Mesenchymal stem cell (in vitro differentiated cells and primary cell): Measurements from ENCODE around the gene DESI1. TPM values are rescaled to one million over a fixed set of nuclear protein-coding genes. Genes with fewer than 3 reads are reported as not detected.
A peak's percentile ranks its signal among the peaks of the same experiment; 100 is the strongest.

ENCODE experiments used
- DNase-seq: peaks from one replicate; pipeline ENCODE4 v3.0.0-alpha.2; 2013
- H2AFZ ChIP-seq: one replicate; pipeline ENCODE4 v1.6.1; 2013; ENCODE audit warnings: low read depth, mild to moderate bottlenecking, control low read depth, inconsistent platforms, low read length, moderate library complexity
- H2AK5ac ChIP-seq: 2 replicates; pipeline ENCODE4 v1.6.1; 2013; ENCODE audit warnings: low read length, moderate library complexity, mild to moderate bottlenecking, inconsistent platforms; ENCODE audit not compliant: severe bottlenecking
- H2BK120ac ChIP-seq: one replicate; pipeline ENCODE4 v1.6.1; 2013; ENCODE audit warnings: low read depth, mild to moderate bottlenecking, inconsistent platforms, low read length, moderate library complexity
- H2BK12ac ChIP-seq, 2 experiments: one replicate each; pipeline ENCODE4 v1.6.1; 2013; ENCODE audit warnings: inconsistent platforms in 2 of 2, low read length in 2 of 2, mild to moderate bottlenecking in 2 of 2, moderate library complexity in 2 of 2, control low read depth in 1 of 2
- H2BK15ac ChIP-seq: one replicate; pipeline ENCODE4 v1.6.1; 2013; ENCODE audit warnings: mild to moderate bottlenecking, low read depth, inconsistent platforms; ENCODE audit not compliant: poor library complexity, severe bottlenecking
- H2BK5ac ChIP-seq: 2 replicates; pipeline ENCODE4 v1.6.1; 2013; ENCODE audit warnings: low read depth, mild to moderate bottlenecking, low read length, control low read depth, inconsistent platforms; ENCODE audit not compliant: poor library complexity, severe bottlenecking
- H3K14ac ChIP-seq, 2 experiments: one replicate each; pipeline ENCODE4 v1.6.1; 2013; ENCODE audit warnings: inconsistent platforms in 2 of 2, low read length in 2 of 2, control low read depth in 1 of 2, mild to moderate bottlenecking in 1 of 2, moderate library complexity in 1 of 2
- H3K18ac ChIP-seq, 2 experiments: one replicate each; pipeline ENCODE4 v1.6.1; 2013; ENCODE audit warnings: inconsistent platforms in 2 of 2, low read length in 2 of 2, control low read depth in 1 of 2, low read depth in 1 of 2, mild to moderate bottlenecking in 1 of 2
- H3K23ac ChIP-seq, 2 experiments: one replicate each; pipeline ENCODE4 v1.6.1; 2013; ENCODE audit warnings: inconsistent platforms in 2 of 2, low read length in 2 of 2, mild to moderate bottlenecking in 2 of 2, moderate library complexity in 2 of 2, control low read depth in 1 of 2
- H3K27ac ChIP-seq: 2 replicates; pipeline ENCODE4 v1.5.1; 2013; ENCODE audit warnings: mild to moderate bottlenecking, moderate library complexity, low read length, control low read depth, inconsistent platforms; ENCODE audit not compliant: poor library complexity, severe bottlenecking
- H3K27me3 ChIP-seq, 2 experiments: 2 replicates each; pipeline versions ENCODE4 v1.6.1 to v1.7.0; 2013; ENCODE audit warnings: low read length in 2 of 2, mild to moderate bottlenecking in 2 of 2, moderate library complexity in 2 of 2, control low read depth in 1 of 2, inconsistent platforms in 1 of 2; ENCODE audit not compliant: control insufficient read depth in 1 of 2, insufficient read depth in 1 of 2
- H3K36me3 ChIP-seq, 2 experiments: 2 replicates each; pipeline versions ENCODE4 v1.6.1 to v1.7.0; 2013; ENCODE audit warnings: low read length in 2 of 2, control low read depth in 1 of 2, inconsistent platforms in 1 of 2, low read depth in 1 of 2, mild to moderate bottlenecking in 1 of 2; ENCODE audit not compliant: insufficient read depth in 2 of 2, control insufficient read depth in 1 of 2
- H3K4ac ChIP-seq, 2 experiments: one replicate each; pipeline ENCODE4 v1.6.1; 2013; ENCODE audit warnings: inconsistent platforms in 2 of 2, low read length in 2 of 2, mild to moderate bottlenecking in 2 of 2, moderate library complexity in 2 of 2, control low read depth in 1 of 2, low read depth in 1 of 2
- H3K4me1 ChIP-seq: 2 replicates; pipeline ENCODE4 v1.6.1; 2013; ENCODE audit warnings: low read depth, low read length, control low read depth; ENCODE audit not compliant: control insufficient read depth, insufficient read depth
- H3K4me2 ChIP-seq: 2 replicates; pipeline ENCODE4 v1.6.1; 2013; ENCODE audit warnings: low read length, mild to moderate bottlenecking, inconsistent platforms; ENCODE audit not compliant: poor library complexity, severe bottlenecking
- H3K4me3 ChIP-seq, 2 experiments: 2 replicates each; pipeline versions ENCODE4 v1.5.1 to v1.7.0; 2013; ENCODE audit warnings: low read length in 2 of 2, mild to moderate bottlenecking in 2 of 2, control low read depth in 1 of 2, low read depth in 1 of 2; ENCODE audit not compliant: insufficient read depth in 1 of 2
- H3K79me1 ChIP-seq: replicated peaks from 2 replicates; pipeline ENCODE4 v1.6.1; 2013; ENCODE audit warnings: mild to moderate bottlenecking, control low read depth, low read length, inconsistent platforms; ENCODE audit not compliant: poor library complexity, severe bottlenecking
- H3K9ac ChIP-seq: 2 replicates; pipeline ENCODE4 v1.7.0; 2013; ENCODE audit warnings: mild to moderate bottlenecking, low read length, moderate library complexity
- H3K9me3 ChIP-seq: 2 replicates; pipeline ENCODE4 v1.7.0; 2013; ENCODE audit warnings: mild to moderate bottlenecking, low read length; ENCODE audit not compliant: control insufficient read depth
- H4K8ac ChIP-seq: one replicate; pipeline ENCODE4 v1.6.1; 2013; ENCODE audit warnings: inconsistent platforms, mild to moderate bottlenecking, low read length, moderate library complexity
- H4K91ac ChIP-seq: one replicate; pipeline ENCODE4 v1.6.1; 2013; ENCODE audit warnings: mild to moderate bottlenecking, low read length, inconsistent platforms
- WGBS: methylation state at CpG from one replicate; pipeline ENCODE4 v1.1.7; 2013; ENCODE audit warnings: mixed read lengths; 5-methylcytosine and 5-hydroxymethylcytosine counted together
- polyA plus RNA-seq, 2 experiments: library from polyadenylated mRNA; stranded (reverse); fragments of 200-250 nt; gene quantifications; one replicate each; pipeline ENCODE4 v1.2.3, GENCODE V29; 2013

DESI1 gene
- 26.3 TPM for polyA plus RNA-seq (2013, experiment 1 of 2)
- 26.7 TPM for polyA plus RNA-seq (2013, experiment 2 of 2)

DNA sequence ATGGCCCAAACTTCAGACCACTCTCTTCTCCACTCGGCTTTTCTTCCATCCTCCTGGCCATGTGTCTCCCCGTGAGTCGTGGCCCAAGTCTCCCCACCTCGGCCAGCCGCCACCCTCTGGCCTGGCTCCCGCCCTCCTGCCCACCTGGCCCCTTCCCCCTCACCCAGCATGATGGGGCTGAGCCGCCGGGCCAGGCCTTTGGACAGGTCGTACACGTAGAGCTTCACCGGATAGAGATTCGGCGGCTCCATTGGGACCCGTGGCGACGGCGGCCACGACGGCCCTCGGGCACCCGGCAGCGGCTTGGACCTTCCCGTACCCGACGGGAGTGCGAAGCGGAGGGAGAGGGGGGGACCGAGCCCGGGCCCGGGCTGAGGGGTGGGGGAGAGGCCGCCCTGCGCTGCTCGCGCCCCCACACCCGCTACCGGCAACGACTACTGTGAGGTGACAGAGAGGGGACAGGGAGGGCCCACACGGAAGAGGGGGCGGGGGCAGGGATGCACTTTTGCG lies at the start of gene DESI1:
Gene DESI1 (minus strand): TSS at position 455 of the 510 bp plus-strand sequence. CDS start 204 bp downstream, at position 251.
- Histone ChIP-seq H2BK15ac (peak within 1 kb of the TSS; percentile 34), H4K91ac (peak within 1 kb of the TSS; percentile 91), H2BK12ac (peak within 1 kb of the TSS; percentile 7 to 29), H3K27ac (peak within 1 kb of the TSS; percentile 87), H3K18ac (peak within 1 kb of the TSS; percentile 85 to 99), H3K79me1 (peaks cover 5% of the 10 kb centered on the region), H2AK5ac (no peak within 1 kb of the TSS), H3K9ac (peak within 1 kb of the TSS; percentile 94), H3K4me2 (peak within 1 kb of the TSS; percentile 91), H3K27me3 (no peaks in the 10 kb centered on the region), H3K23ac (peak within 1 kb of the TSS in 1 of 2 experiments; percentile 54), H3K14ac (peak within 1 kb of the TSS in 1 of 2 experiments; percentile 100), H3K4me3 (peak within 1 kb of the TSS; percentile 82 to 94), H3K9me3 (no peaks in the 10 kb centered on the region), H2AFZ (peak within 1 kb of the TSS; percentile 84), H3K36me3 (peaks cover 21 to 32% of the 10 kb centered on the region in 2 experiments), H4K8ac (peak within 1 kb of the TSS; percentile 97), H2BK5ac (peak within 1 kb of the TSS; percentile 68), H3K4me1 (peaks cover 3% of the 10 kb centered on the region), H2BK120ac (no peak within 1 kb of the TSS), H3K4ac (peak within 1 kb of the TSS; percentile 66 to 71)
- 0% methylated on average over 36 of the region's 40 CpGs for WGBS
- no peak for DNase-seq

DNA sequence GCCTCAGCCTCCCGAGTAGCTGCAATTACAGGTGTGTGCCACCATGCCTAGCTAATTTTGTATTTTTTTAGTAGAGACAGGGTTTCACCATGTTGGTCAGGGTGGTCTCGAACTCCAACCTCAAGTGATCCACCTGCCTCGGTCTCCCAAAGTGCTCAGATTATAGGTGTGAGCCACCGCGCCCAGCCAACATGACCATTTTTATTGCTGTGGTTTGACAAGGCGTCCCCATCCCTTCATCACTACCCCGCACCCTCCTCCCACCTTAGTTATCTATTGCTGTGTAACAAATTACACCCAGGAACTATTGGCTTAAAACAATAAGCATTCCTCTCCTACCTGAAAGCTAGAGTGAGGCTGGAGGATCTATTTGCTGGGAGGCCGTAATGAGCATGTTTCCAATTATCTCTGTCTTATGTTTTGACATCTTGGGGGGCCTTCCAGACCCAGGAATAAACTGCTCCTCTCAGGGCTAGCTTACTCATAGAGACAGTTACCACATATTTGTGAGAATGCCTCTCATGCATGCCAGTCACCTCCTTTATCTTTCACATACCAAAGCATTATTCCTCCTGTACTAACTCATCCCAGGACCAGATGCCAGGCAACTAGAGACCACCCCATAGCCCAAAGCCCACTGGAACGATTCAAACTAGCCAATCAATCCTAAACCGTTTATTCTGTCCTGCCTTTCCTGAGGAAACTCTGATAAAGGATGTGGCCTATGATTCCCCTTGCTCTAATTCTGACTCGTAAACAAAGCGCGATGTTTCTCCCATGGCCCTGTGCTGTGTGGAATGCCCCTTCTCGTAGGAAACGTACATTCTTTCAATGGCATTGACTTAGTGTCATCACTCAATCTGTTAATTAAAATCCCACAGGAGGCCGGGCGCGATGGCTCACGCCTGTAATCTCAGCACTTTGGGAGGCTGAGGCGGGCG lies 48.4 kb upstream of the DESI1 start:
- peak overlapping the region; percentile 69 for H4K91ac ChIP-seq
- H3K4me1 ChIP-seq = peaks cover 9% of the 10 kb centered on the region
- no peak overlapping the region for H3K4me2 ChIP-seq
- H2BK12ac ChIP-seq = peak overlapping the region; percentile 33 to 40
- peaks cover 9% of the 10 kb centered on the region for H3K79me1 ChIP-seq
- H4K8ac ChIP-seq = peak overlapping the region; percentile 63
- peak; percentile 85 for DNase-seq
- no peak overlapping the region for H3K14ac ChIP-seq
- no peak overlapping the region for H3K23ac ChIP-seq
- WGBS = 36% methylated on average over 19 of the region's 21 CpGs
- peaks cover 21 to 33% of the 10 kb centered on the region in 2 experiments for H3K36me3 ChIP-seq
- no peaks in the 10 kb centered on the region for H3K9me3 ChIP-seq
- H3K27me3 ChIP-seq = no peaks in the 10 kb centered on the region
- H3K18ac ChIP-seq = peak overlapping the region in 1 of 2 experiments; percentile 5
- peak overlapping the region; percentile 8 for H3K9ac ChIP-seq
- H3K27ac ChIP-seq = peak overlapping the region; percentile 73
- no peak overlapping the region for H2BK120ac ChIP-seq
- H3K4ac ChIP-seq = peak overlapping the region in 1 of 2 experiments; percentile 63
- no peak overlapping the region for H3K4me3 ChIP-seq
- no peak overlapping the region for H2BK15ac ChIP-seq
- H2AK5ac ChIP-seq = no peak overlapping the region
- no peak overlapping the region for H2AFZ ChIP-seq
- H2BK5ac ChIP-seq = no peak overlapping the region

DNA sequence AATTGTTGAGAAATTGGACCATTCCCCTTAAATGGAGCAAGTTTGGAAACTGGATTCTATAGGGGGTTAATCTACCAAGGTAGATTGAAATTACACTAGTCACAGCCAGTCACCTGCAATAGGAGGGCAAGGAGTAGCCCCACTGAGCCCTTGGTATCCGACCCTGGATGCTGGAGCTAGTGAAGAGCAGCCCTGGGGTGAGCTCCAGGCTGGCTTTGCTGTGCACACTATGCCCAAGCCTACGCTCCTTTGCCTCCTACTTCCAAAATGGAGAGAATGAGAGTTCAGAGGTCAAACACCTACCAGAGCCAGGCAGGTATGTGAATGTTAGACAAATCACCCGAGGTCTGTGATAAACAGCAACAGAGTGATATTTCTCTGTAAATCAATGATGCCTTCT lies 44.1 kb upstream of the DESI1 start:
- H2BK120ac ChIP-seq = no peak overlapping the region
- 100% methylated on average over 3 of the region's 3 CpGs for whole genome bisulfite sequencing

DNA sequence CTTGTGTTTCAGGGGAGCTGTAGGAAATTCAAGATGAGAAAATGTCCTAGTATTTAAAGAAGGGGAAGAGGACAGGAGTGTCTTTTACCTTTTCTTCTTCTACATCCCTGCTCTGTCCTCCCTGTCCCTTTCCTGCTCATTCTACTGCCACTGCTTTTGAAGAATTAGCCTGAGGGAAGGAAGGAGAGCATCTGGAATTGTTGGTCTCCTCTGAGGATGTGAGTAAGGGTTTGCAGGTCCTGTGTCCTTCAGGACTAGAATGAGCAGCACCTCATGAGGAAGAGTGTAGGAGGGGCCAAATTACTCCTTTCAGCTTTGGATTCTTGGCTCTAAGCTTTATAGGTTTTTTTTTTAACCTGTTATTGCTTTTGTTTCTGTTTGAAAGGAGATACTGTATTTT lies 43.6 kb upstream of the DESI1 start:
- H2BK15ac ChIP-seq = no peak overlapping the region
- no peak overlapping the region for H3K14ac ChIP-seq
- no peaks in the 10 kb centered on the region for H3K27me3 ChIP-seq
- H3K79me1 ChIP-seq = peaks cover 2% of the 10 kb centered on the region
- no peak overlapping the region for H4K91ac ChIP-seq
- H2BK5ac ChIP-seq = no peak overlapping the region
- H3K4me2 ChIP-seq = no peak overlapping the region
- no peak overlapping the region for H2BK120ac ChIP-seq
- H3K36me3 ChIP-seq = peaks cover 32 to 60% of the 10 kb centered on the region in 2 experiments
- H2AK5ac ChIP-seq = no peak overlapping the region
- no peak overlapping the region for H2AFZ ChIP-seq
- H3K27ac ChIP-seq = no peak overlapping the region
- H3K4ac ChIP-seq = no peak overlapping the region
- H3K9me3 ChIP-seq = no peaks in the 10 kb centered on the region
- no peak overlapping the region for H3K4me3 ChIP-seq
- no peak overlapping the region for H3K23ac ChIP-seq
- H4K8ac ChIP-seq = no peak overlapping the region
- DNase-seq = no peak
- H3K9ac ChIP-seq = peak overlapping the region; percentile 19
- H3K4me1 ChIP-seq = peaks cover 4% of the 10 kb centered on the region
- H3K18ac ChIP-seq = no peak overlapping the region
- H2BK12ac ChIP-seq = no peak overlapping the region

More for the DNA sequence above, 44.1 kb upstream of the DESI1 start:
- Histone ChIP-seq H3K9ac (no peak overlapping the region), H2BK15ac (no peak overlapping the region), H3K23ac (no peak overlapping the region), H3K79me1 (peaks cover 2% of the 10 kb centered on the region), H3K4me3 (no peak overlapping the region), H2AFZ (no peak overlapping the region), H3K36me3 (peaks cover 28 to 56% of the 10 kb centered on the region in 2 experiments), H3K4ac (no peak overlapping the region), H3K4me2 (no peak overlapping the region), H3K4me1 (peaks cover 4% of the 10 kb centered on the region), H2BK5ac (no peak overlapping the region), H3K27me3 (no peaks in the 10 kb centered on the region), H3K9me3 (no peaks in the 10 kb centered on the region), H2BK12ac (no peak overlapping the region), H2AK5ac (peak overlapping the region; percentile 7), H3K27ac (peak overlapping the region; percentile 20), H3K18ac (no peak overlapping the region), H3K14ac (no peak overlapping the region), H4K8ac (no peak overlapping the region), H4K91ac (no peak overlapping the region)
- DNase-seq = no peak
